ENCODE data around the gene SAFB2. TPM values are rescaled to one million over a fixed set of nuclear protein-coding genes. Genes with fewer than 3 reads are reported as not detected.
"Not testable (repeated sequence)": the region's sequence is repeated elsewhere in the genome, so short reads cannot be mapped to it uniquely, and the experiment has no call there.

SAFB2 gene
- total RNA-seq, 1 experiment from 2014 or later: 22.4 TPM

DNA sequence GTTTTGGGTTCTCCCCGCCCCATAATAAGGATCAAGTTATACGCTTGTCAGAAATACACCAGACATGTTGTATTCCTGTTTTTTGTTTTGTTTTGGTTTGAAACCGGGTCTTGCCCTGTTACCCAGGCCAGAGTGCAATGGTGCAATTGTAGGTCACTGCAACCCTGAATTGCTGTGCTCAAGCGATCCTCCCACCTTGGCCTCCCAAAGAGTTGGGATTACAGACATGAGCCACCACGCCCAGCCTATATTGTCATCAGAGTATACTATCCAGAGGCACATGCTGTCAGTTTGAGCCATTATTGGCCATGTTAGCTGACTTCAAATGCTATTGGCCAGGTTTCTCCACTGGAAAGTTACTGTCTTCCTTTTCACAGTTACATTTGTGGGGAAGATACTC is 10.1 kb upstream of the SAFB2 start:
- no peak for DNase-seq (ENCODE audit: low spot score)

DNA sequence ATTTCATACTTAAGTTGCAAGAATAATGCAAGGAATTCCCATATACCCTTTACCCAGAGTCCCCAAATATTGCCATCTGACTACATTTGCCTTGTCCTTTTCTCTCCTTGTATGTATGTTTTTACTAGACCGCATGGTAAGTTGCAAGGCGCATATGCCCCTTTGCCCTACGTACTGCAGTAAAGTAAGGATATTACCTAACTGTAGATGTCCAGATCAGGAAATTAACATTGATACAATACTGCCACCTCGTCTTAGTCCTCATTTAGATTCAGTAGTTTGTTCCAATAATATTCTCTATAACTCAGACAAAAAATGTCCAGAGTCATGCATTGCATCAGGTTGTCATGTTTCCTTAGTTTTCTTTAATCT is 9.7 kb upstream of the SAFB2 start:
- no peak for DNase-seq (ENCODE audit: low spot score)

DNA sequence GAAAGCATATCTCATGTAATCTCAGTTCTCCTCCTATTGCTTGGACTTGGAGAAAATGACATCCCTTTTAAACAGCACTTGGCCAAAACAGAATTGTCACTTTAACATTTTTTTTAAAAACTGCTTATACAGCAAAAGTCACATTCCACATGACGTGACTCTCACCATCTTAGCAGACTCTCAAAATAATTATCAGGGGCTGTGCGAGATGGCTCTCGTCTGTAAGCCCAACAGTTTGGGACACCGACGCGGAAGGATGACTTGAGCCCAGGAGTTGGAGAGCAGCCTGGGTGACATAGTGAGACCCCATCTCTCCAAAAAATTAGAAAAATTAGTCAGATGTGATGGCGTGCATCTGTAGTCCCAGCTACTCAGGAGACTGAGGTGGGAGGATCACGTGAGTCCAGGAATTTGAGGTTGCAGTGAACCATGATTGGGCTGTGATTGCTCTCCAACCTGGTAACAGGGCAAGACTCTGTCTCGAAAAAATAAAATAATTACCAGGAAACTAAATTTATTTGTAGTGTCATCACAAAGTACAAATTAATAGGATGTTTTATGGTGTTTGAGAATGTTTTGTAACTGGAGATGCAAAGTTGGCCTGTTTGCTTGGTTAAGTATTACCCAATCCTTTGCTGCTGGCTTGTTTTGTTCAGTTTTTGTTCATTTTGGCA is 9.1 kb upstream of the SAFB2 start:
- no peak for DNase-seq (ENCODE audit: low spot score)

DNA sequence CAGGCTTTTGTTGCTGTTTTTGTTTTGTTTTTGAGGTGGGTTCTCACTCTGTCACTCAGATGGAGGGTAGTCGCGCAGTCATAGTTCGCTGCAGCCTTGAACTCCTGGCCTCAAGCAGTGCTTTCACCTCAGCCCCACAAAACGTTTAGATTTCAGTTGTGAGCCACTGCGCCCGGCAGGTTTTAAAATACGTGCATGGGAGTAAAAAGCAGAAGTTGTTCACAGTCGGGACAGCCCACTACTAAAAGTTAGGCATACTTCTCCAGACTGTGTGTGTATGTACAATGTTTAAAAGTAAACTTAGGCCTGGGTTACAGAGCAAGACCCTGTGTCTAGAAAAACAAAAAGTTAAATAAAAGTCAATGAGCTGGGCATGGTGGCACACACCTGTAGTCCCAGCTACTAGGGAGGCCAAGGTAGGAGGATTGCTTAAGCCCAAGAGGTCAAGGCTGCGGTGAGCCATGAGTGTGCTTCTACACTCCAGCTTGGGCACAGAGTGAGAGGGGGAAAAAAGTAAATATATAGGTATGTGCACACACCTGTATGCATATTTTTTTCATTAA is 6.4 kb upstream of the SAFB2 start:
- DNase-seq (ENCODE audit: low spot score): no peak

DNA sequence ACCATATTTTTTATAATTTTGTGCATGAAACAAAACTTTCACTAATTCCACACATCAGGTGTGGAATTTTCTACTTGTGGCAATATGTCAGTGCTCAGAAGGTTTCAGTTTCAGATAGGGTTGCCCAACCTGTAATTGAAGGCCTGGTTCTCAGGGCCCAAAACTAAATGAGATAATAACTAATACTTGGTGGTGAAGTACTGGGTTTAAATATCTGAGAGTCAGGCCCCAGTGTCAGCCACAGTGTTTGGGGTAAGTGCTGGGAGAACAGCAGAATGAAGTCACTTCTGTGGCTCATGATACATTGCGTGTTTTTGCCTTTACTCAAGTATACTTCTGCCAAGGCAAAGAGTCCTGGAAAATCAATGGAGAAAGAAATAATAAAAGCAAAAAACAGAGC is 5.9 kb upstream of the SAFB2 start:
- no peak for DNase-seq (ENCODE audit: low spot score)

DNA sequence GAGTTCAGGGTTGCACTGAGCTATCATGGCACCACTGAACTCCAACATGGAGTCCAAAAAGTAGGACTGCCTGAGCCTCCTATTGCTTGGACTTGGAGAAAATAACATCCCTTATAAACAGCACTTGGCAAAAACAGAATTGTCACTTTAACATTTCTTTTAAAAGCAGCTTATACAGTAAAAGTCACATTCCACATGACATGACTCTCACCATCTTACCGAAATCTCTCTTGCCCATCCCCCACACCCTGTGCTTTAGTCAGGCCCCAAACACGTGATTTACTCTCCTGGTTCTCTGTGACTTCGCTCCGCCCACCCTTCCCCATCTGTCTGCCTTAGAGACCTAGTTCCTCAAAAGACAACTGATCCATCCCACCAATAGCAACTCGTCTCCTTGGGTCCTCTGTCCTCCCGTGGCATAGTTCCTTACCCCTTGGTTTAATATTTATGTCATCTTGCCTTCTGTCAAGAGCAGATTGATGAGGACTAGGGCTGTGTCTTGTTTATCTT is 4.9 kb upstream of the SAFB2 start:
- DNase-seq (ENCODE audit: low spot score): peak; percentile 15

DNA sequence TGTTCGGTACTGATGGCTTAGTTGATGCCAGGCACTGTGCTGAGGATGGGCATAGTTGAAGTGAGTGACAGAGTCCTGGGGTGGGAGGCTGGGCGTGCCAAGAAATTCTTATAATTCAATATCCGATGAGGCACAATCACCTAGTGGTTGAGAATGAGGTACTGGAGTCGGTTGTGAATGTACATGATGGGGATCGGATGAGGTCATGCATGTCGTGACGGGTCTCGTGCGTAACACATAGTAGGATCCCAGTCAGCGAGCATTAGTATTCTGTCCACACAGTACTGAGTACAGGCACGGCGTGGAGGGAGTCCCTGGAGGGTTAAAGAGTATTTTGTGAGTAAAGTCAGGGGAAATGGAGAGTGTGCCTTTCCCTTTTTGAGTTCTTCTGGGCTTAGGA is 3.1 kb upstream of the SAFB2 start:
- no peak for DNase-seq (ENCODE audit: low spot score)

DNA sequence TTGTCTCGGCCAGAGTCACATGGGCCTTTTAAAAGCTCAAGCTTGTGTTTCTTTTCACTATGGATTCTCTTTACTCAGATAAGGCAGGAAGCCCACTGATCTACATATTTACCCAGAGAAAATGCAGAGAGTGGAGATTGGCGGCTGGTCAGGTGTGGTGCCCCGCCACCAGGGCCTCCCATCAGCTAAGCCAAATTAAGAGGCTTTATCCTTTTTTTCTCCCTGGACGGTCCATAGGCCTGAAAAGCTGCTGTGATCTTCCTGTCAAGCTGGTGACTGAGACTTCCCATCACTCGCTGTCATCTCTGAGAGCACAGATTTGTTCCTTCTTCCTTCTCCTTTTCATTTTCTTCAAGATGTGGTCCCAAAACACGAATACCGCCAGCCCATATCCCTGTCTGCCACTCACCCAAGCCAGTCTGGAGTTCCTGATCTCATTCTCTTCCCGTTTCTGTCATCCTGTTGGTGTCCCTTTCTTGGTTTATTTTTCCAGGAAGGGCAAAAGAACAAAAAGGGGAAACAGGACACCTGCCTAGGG is 2.2 kb upstream of the SAFB2 start:
- no peak for DNase-seq (ENCODE audit: low spot score)

DNA sequence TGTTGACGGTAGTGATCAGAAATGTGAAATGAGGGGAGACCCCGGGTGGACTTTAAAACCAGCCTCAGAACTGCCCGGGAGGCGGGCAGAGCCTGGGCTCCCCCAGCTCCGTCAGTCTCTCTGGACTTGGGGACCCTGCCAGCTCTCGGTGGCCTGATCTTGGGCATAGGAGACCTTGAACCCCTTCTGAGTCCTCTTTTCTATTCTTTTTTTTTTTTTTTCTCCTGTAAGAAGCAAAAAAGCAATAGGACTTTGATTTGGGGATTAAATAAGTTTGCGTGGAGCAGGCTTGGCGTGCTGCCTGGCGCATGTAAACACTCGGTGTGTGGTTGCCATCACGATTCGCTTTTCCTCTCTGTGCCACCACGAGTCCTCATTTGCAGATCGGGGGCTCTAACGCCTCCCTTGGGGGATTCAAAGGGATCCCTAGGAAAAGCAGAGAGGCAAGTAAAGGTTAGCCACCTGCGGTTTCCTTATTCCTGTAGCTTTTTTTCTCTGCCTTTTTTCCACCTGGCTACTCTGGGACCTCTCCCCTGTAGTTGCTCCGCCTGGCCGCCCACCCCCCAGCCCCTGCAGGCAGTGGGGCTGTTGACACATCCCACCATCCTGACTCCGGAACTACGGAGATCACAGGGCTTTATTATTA is 1.6 kb upstream of the SAFB2 start:
- DNase-seq (ENCODE audit: low spot score): no peak

DNA sequence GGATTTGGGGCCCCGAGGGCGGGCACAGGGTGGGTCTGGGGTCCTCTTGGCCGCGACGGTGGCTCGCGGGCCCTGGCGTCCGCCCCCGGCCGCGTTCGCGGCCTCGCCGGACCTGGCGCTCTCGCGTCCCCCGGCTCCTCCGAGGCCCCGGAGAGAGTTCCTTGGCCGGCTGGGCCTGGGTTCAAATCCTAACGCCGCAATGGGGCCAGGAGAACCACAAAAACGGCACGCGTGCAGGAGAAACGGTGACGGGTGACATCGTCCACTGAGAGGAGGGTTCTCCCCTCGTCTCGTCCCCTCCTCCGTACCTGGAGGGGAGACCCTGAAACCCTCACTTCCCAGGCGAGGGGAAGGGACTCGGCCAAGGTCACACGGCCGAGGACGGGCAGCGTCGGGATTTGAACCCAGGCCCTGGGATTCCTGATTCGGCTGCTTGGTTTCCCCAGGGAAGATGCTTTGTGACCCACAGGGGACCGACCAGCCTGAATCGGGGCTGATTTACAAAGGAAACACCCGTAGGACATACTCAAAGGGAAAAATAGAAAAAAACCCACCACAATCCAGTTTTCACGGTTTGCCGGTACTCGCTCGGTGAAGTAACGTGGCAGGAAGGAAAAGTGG is 931 bp upstream of the SAFB2 start:
- no peak for DNase-seq (ENCODE audit: low spot score)

DNA sequence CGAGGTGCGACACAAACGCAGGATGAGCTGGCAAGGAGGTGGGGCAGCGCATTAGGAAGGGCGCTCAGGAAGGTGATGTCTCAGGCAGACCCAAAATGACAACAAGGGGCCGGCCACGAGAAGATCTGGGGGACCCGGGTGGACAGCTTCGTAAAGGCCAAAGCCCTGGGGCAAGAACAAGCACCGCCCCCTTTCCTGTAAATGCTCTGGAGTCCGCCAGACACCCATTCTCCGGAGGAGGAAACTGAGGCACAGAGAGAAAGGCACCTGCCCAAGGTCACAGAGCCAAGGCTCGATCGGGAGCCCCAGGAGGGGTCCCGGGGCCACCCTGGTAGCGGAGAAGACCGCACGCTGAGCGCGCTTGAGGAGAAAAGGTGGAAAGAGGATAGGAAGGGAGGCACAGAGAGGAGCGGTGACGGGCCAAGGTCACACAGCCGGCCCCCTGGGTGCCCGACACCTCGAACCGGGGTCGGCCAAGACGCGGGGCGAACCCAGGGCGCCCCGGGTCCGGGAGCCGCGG is 571 bp downstream of the SAFB2 start:
- peak; percentile 11 for DNase-seq (ENCODE audit: low spot score)

DNA sequence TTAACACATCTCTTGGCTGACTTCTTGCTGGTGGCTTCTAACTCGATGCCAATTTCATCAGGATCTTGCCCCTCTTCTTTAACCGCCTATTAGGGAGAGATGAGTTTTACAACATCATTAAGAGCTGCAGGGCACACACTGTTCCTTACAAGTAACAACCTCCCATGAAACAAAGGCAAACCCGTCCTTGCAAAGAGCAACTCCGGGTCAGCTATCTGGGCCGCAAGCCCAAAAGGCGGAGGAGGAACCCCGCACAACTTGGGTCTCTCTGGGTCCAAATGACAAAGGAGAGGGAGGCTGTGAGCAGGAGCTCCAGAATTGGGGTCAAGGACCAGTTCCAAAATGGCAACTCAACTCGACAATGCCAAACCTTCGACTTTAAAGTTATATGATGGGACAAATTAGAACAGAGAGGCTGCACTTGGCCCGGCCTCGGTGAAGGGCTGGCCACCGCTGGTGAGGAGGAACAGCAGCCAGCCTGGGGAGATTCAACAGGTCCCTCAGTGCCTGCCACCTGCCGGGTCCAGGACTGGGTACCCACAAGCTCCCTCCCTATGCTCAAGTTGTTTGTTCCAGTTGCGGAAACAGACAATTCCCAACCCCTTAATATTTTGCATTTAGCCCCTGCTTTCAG is 1.1 kb downstream of the SAFB2 start:
- no peak for DNase-seq (ENCODE audit: low spot score)

DNA sequence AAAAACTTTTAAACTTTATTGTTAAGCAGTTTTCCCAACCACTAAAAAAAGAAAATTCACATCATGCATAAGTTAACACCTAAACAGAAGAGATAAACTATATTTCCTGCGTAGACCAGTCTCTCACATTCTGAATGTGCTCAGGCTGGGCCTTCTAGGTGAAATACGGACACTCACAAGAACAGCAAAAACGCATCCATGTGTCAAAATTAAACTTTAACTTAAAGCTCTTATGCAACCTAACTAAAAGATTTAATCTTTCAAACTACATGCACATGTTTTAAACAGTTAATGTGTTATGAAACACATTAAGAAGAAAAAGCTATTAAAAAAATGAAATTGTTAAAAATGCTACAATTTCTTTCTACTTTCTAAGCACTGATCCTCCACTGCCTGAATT is 2.6 kb downstream of the SAFB2 start:
- DNase-seq (ENCODE audit: low spot score): no peak

DNA sequence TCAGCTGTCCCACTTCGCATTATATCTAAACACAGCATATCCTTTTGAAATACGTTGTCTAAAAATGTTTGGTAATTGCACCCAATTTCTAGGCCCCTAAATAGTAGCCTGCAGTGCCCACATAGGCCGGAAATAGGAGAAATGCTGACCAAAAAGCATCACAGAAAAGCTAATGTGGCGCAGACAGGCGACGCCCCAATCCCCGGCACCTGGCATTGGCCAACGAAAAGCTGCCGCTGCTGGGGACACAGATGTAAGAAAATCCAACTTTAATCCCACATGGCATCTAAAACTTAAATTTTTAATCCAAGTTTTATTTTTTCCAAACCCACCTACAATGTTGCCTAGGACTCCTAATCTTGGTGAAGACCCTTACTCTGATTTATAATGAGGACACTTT is 4.0 kb downstream of the SAFB2 start:
- no peak for DNase-seq (ENCODE audit: low spot score)

DNA sequence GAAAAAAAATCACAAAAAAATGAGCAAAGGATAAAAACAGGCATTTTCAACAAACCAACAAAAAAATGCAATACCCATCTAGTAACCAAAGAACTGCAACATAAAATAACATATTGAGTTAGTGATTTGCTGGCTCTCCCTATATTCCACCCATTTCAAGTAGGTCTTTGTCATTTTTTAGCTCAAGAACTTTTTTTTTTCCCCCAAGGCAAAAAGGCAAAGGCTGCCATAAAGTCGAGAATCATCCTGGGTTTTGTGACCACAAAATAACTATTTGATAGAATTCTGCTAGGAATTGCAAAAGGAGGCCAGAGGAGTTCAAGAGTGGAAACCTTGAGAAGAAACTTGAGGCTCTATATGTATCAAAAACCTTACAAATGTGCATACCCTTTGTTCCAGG is 5.5 kb downstream of the SAFB2 start:
- no peak for DNase-seq (ENCODE audit: low spot score)

DNA sequence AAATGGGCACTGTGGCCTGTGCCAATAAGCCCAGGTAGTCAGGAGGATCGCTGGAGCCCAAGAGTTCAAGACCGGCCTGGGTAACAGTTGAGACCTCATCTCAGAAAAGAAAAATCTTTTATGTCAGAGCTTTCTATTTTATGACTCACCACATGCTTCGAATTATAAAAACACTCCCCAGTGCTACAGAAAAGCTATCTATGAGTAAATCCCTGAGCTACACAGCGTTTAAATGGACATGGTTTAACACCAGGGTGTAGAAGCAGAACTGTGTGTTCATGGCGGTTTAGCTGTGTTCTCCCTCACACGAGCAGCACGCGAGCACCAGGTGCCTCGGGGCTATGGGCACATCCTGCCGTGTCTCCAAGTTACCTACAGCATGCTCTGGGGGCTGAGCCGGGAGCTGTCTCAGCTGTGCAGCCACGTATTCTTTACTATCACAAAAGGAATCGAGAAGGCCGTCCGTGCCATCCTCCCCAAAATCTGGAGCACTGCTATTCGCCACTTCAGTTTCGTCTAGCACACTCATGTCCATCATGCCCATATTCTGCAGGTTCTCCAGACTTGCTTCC is 6.7 kb downstream of the SAFB2 start:
- peak; percentile 8 for DNase-seq (ENCODE audit: low spot score)

DNA sequence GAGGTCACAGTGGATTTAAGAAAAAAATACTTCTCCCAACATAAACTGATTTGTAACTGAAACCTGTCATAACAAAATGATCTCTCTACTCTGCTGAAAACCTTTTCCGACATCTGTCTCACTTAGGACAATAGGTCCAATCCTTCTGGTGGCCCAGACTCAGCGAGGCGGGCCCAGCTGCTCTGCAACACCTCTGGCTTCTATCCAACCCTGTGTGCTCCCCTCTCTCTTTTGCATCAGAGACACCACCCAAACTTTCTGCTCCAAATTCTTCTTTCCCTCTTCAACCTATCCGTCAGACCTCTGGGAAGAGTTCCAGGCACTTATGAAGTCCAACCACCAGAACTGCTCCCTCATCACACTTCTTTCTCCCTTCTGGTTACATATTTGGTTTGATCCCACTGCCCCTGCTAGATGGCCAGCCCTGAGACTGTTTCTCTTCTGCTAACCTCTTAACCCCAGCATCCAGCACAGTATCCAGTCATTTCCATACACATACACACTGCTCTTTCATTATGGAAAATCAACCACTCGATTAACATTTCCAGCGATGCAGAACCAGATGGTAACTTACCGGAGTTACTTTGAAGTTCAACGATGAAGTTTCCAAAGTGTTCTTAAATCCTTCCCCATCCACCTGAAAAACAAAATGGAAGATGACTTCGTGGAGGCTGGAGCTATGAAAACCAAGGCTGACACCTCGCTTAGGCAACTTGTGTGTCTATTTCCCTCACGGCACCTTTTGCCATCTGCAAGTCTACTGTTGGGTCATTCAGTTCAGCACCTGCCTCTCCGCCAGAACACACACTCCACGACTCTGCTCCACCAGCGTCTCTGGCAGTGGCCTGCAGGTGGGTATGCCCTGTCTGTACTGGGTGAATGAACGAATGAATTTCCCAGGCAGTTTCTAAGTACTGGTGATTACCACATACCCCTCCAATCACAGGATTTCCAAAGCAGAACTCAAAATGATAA is 9.4 kb downstream of the SAFB2 start:
- no peak for DNase-seq (ENCODE audit: low spot score)

DNA sequence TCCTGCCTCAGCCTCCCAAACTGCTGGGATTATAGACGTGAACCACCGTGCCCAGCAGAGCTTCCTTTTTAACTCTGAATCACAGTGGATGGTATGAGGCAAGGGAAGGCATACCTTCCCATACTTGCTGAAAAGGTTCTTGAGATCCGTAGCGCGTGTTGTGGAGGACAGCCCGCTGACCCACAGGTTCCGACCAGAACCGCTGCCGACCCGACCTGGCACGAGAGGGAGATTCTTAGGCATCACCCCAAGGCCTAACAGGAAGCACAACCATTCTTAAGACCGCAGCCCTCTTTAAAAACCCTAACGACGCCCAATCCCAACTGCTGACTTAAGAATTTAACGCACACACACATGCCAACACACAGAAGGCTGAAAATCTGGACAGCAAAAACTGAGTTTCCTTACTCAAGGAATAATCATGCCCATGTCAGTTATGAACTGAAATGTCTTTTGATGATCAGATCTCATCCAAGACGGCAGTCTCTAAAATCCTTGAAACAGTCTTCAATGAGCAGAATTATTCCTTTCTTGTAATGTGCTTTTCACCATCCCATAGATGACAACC is 12.6 kb downstream of the SAFB2 start:
- DNase-seq (ENCODE audit: low spot score): no peak

DNA sequence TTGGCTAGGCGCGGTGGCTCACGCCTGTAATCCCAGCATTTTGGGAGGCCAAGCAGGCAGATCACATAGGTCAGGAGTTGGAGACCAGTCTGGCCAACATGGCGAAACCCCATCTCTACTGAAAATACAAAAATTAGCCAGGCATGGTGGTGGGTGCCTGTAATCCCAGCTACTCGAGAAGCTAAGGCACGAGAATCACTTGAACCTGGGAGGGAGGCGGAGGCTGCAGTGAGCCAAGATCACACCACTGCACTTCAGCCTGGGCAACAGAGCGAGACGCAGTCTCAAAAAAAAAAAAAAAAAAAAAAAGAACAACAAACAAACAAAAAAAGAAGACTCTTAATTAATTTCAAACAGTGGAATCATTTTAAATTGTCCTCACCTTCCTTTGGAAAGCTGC is 13.8 kb downstream of the SAFB2 start:
- DNase-seq (ENCODE audit: low spot score): not testable (repeated sequence)

DNA sequence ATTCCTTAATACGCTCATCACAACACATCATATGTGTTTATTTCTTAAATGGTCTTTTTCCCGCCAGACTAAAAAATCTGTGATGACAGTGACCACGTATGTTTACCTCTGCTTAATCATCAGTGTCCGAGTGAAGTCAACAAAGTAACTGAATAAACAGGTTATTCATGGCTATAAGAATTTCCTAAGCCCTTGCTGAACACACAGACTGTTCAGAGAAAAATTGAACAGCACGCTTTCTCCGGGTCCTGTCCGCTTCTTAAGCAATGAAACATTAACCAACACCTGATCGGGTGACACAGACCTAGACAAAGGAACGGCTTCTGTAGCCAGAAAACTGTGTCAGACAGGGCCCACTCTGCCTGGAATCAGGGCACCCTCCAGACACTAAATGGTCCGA is 14.3 kb downstream of the SAFB2 start:
- no peak for DNase-seq (ENCODE audit: low spot score)

Measured in A172 (cell line).